MCF 10A (cell line): ENCODE results near the gene BLOC1S5. TPM values are rescaled to one million over a fixed set of nuclear protein-coding genes. Genes with fewer than 3 reads are reported as not detected.
A peak's percentile ranks its signal among the peaks of the same experiment; 100 is the strongest.

Experiments used
- BruUV-seq: library from RNA; stranded (reverse); fragments of 400-500 nt; replicated peaks from 2 replicates; lab custom pipeline; 2021; lab: Mats Ljungman, UMichigan
- CTCF ChIA-PET: fragments of 300-600 bp; sonication (Branson Sonifier 250); formaldehyde crosslinking; extraction: SDS; loops from one replicate; lab custom pipeline; 2021; ENCODE audit warnings: antibody characterized with exemption, inconsistent platforms; lab: Yijun Ruan, JAX
- POLR2A ChIA-PET: fragments of 300-600, 350-650 bp; sonication (Branson Sonifier 250); formaldehyde crosslinking; extraction: SDS; loops from one replicate; lab custom pipeline; 2020; ENCODE audit warnings: antibody characterized with exemption, inconsistent platforms; lab: Yijun Ruan, JAX
- DNase-seq: peaks from one replicate; pipeline ENCODE4 v3.0.0-alpha.2; 2018; ENCODE audit not compliant: unreplicated experiment
- H3K27ac Mint-ChIP-seq: one replicate; pipeline ENCODE4 v1.8.0; 2022; ENCODE audit warnings: mild to moderate bottlenecking, low read depth, mixed read lengths; ENCODE audit not compliant: unreplicated experiment
- H3K27me3 Mint-ChIP-seq: one replicate; pipeline ENCODE4 v1.8.0; 2022; ENCODE audit warnings: mixed read lengths; ENCODE audit not compliant: insufficient read depth, unreplicated experiment
- H3K36me3 Mint-ChIP-seq: one replicate; pipeline ENCODE4 v1.8.0; 2022; ENCODE audit warnings: mild to moderate bottlenecking, moderate library complexity, mixed read lengths; ENCODE audit not compliant: insufficient read depth, unreplicated experiment
- H3K4me1 Mint-ChIP-seq: one replicate; pipeline ENCODE4 v1.8.0; 2022; ENCODE audit warnings: mixed read lengths; ENCODE audit not compliant: insufficient read depth, unreplicated experiment
- H3K4me3 Mint-ChIP-seq: one replicate; pipeline ENCODE4 v1.8.0; 2022; ENCODE audit warnings: mild to moderate bottlenecking, moderate library complexity, mixed read lengths; ENCODE audit not compliant: unreplicated experiment
- H3K9me3 Mint-ChIP-seq: one replicate; pipeline ENCODE4 v1.8.0; 2022; ENCODE audit warnings: mixed read lengths; ENCODE audit not compliant: unreplicated experiment
- CTCF ChIP-seq: fragments of 200-600 bp; IDR thresholded peaks from one replicate; pipeline ENCODE4 v1.8.0; 2022; ENCODE audit warnings: antibody characterized with exemption, mild to moderate bottlenecking; ENCODE audit not compliant: unreplicated experiment
- intact Hi-C: fragments of 100-400 bp; cut with micrococcal nuclease; formaldehyde crosslinking; loops from 2 replicates; pipeline ENCODE4 v1.14.1; 2022
- total RNA-seq: library from RNA; stranded (reverse); gene quantifications from 2 replicates; pipeline ENCODE4 v1.2.3, GENCODE V29; 2022

The BLOC1S5 gene
- total RNA-seq, 1 experiment from 2014 or later, result 7.7 TPM

DNA sequence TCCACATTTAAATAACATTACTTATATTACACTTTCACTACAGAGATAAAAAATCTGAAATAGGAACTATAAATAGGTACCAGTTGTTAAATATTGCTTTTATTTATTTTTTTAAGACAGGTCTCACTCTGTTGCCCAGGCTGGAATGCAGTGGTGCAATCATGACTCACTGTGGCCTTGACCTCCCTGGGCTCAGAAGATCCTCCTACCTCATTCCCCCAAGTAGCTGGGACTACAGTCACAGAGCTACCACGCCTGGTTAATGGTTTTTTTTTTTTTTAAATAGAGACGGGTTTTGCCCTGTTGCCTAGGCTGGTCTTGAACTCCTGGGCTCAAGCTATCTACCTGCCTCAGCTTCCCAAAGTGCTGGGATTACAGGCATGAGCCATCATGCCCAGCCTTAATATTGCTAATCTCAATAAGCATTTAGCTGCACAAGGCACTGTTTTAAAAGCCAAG is 20.9 kb upstream of the BLOC1S5 start:
- H3K4me1 Mint-ChIP-seq, result peaks cover 30% of the 10 kb centered on the region
- peak overlapping the region; percentile 75 for H3K27ac Mint-ChIP-seq
- intact Hi-C loops, result loop anchor here (1.0 kb wide), 1 partner anchor 15 kb away; no protein-coding TSS in a partner anchor
- H3K27me3 Mint-ChIP-seq, result no peaks in the 10 kb centered on the region
- H3K9me3 Mint-ChIP-seq, result peaks cover 8% of the 10 kb centered on the region
- no peak overlapping the region for H3K4me3 Mint-ChIP-seq
- ChIA-PET CTCF (interaction anchor here (0.9 kb wide), 1 partner anchor 45 kb away, joined by 6 read pairs; no protein-coding TSS in a partner anchor), POLR2A (interaction anchor here (0.7 to 4.5 kb wide), 11 partner anchors 9 to 495 kb away, joined by 3 to 44 read pairs (median 5); partner anchors contain the start of genes BLOC1S5, EEF1E1 and SNRNP48)
- DNase-seq, result peak; percentile 96
- BruUV-seq, result no TSS peak
- peaks cover 50% of the 10 kb centered on the region for H3K36me3 Mint-ChIP-seq
- TF ChIP-seq CTCF, result no peak

- Mint-ChIP-seq H3K9me3 (peaks cover 8% of the 10 kb centered on the region), H3K36me3 (peaks cover 47% of the 10 kb centered on the region), H3K4me3 (no peak overlapping the region), H3K4me1 (peaks cover 35% of the 10 kb centered on the region), H3K27ac (no peak overlapping the region), H3K27me3 (no peaks in the 10 kb centered on the region)
- TF ChIP-seq CTCF, result no peak
- ChIA-PET CTCF (interaction anchor here (0.9 kb wide), 1 partner anchor 46 kb away, joined by 6 read pairs; no protein-coding TSS in a partner anchor), POLR2A (interaction anchor here (0.7 to 4.5 kb wide), 11 partner anchors 10 to 494 kb away, joined by 3 to 44 read pairs (median 5); partner anchors contain the start of genes BLOC1S5, EEF1E1 and SNRNP48)
- DNase-seq, result no peak
- BruUV-seq, result no TSS peak
- intact Hi-C loops, result no loop called here
These were observed 20.4 kb upstream of the BLOC1S5 start for GRCh38 chr6:8084586-8084985.

- Mint-ChIP-seq H3K27ac (peak overlapping the region; percentile 89), H3K36me3 (peaks cover 37% of the 10 kb centered on the region), H3K27me3 (no peaks in the 10 kb centered on the region), H3K9me3 (no peaks in the 10 kb centered on the region), H3K4me3 (peak overlapping the region; percentile 33), H3K4me1 (peaks cover 35% of the 10 kb centered on the region)
- ChIA-PET POLR2A (interaction anchor here (1.4 to 4.5 kb wide), 4 partner anchors 11 to 19 kb away, joined by 4 to 44 read pairs (median 20); partner anchors contain the start of genes BLOC1S5 and EEF1E1), CTCF (no interaction called here)
- peak; percentile 79 for DNase-seq
- TF ChIP-seq CTCF, result no peak
- BruUV-seq, result no TSS peak
- intact Hi-C loops, result no loop called here
These were observed 19.0 kb upstream of the BLOC1S5 start for GRCh38 chr6:8082954-8083858.

GRCh38 chr6:8082572-8082953 is 18.4 kb upstream of the BLOC1S5 start:
- BruUV-seq, result no TSS peak
- POLR2A ChIA-PET, result interaction anchor here (1.4 to 2.3 kb wide), 3 partner anchors 11 to 20 kb away, joined by 4 to 23 read pairs (median 17); partner anchors contain the start of genes BLOC1S5 and EEF1E1
- Mint-ChIP-seq H3K9me3 (no peaks in the 10 kb centered on the region), H3K4me3 (peak overlapping the region; percentile 33), H3K27ac (peak overlapping the region; percentile 89), H3K36me3 (peaks cover 37% of the 10 kb centered on the region), H3K4me1 (peaks cover 35% of the 10 kb centered on the region), H3K27me3 (no peaks in the 10 kb centered on the region)
- CTCF ChIA-PET, result interaction anchor here (1.2 kb wide), 1 partner anchor 361 kb away, joined by 3 read pairs; no protein-coding TSS in a partner anchor
- DNase-seq, result no peak
- intact Hi-C loops, result no loop called here
- no peak for TF ChIP-seq CTCF
